ENCODE measurements around the gene SETMAR.

DNA sequence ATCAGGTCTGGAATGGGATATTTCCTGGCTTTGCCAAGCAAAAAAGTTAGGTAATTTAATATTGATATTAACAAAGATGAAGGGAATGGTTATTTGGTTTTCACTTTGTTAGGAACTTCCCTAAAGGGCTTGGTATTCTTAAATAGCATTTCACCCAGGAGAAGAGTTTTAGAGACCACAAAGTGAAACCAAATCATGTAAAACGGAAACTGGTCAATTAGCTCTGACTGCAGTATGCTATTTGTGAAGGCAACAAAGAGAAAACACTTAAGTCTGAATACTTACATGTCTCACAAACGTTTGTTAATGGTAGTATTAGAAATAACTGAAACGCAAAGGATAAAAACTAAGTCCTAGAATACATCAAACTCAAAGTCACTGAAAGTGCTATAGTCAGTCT is 32.4 kb upstream of the SETMAR start:
- TF ChIP-seq, protein P1, sequence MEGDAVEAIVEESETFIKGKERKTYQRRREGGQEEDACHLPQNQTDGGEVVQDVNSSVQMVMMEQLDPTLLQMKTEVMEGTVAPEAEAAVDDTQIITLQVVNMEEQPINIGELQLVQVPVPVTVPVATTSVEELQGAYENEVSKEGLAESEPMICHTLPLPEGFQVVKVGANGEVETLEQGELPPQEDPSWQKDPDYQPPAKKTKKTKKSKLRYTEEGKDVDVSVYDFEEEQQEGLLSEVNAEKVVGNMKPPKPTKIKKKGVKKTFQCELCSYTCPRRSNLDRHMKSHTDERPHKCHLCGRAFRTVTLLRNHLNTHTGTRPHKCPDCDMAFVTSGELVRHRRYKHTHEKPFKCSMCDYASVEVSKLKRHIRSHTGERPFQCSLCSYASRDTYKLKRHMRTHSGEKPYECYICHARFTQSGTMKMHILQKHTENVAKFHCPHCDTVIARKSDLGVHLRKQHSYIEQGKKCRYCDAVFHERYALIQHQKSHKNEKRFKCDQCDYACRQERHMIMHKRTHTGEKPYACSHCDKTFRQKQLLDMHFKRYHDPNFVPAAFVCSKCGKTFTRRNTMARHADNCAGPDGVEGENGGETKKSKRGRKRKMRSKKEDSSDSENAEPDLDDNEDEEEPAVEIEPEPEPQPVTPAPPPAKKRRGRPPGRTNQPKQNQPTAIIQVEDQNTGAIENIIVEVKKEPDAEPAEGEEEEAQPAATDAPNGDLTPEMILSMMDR (IDR thresholded peaks at IDR 0.05), result no peak
- no peak for TF ChIP-seq POLR2A (IDR thresholded peaks at IDR 0.05)

Measured in heart left ventricle (tissue), 13 donors.